Raji (cell line): Measurements from ENCODE around the gene UGT1A3.

Experiments used
- POLR2A ChIP-seq: IDR thresholded peaks from 2 replicates; pipeline ENCODE4 v1.6.1; 2011; ENCODE audit warnings: low read depth, low read length, control low read depth; ENCODE audit not compliant: insufficient read depth

UGT1A3 gene

GRCh38 chr2:233746475-233747282 lies 17.8 kb downstream of the UGT1A3 start:
- TF ChIP-seq POLR2A, result no peak

GRCh38 chr2:233747283-233747544 lies 18.4 kb downstream of the UGT1A3 start:
- TF ChIP-seq POLR2A, result no peak

- TF ChIP-seq POLR2A, result no peak
Observed at GRCh38 chr2:233754872-233755611, 26.2 kb downstream of the UGT1A3 start.

GRCh38 chr2:233756429-233757081 lies 27.7 kb downstream of the UGT1A3 start:
- no peak for TF ChIP-seq POLR2A

GRCh38 chr2:233758141-233758540 lies 29.3 kb downstream of the UGT1A3 start:
- TF ChIP-seq POLR2A, result no peak

- TF ChIP-seq POLR2A, result no peak
Observed at GRCh38 chr2:233758849-233759248, 30.0 kb downstream of the UGT1A3 start.

GRCh38 chr2:233760043-233760442 lies 31.2 kb downstream of the UGT1A3 start, which contains the start of gene UGT1A1:
TSS of gene UGT1A1 (plus strand) at chr2:233760270. CDS start at chr2:233760288, 18 bp downstream.
- TF ChIP-seq POLR2A, result no peak

GRCh38 chr2:233761040-233761769 lies 32.4 kb downstream of the UGT1A3 start:
- TF ChIP-seq POLR2A, result no peak

GRCh38 chr2:233764264-233764663 lies 35.4 kb downstream of the UGT1A3 start:
- TF ChIP-seq POLR2A, result no peak

GRCh38 chr2:233764761-233765160 lies 35.9 kb downstream of the UGT1A3 start:
- TF ChIP-seq POLR2A, result no peak

GRCh38 chr2:233766416-233766815 lies 37.6 kb downstream of the UGT1A3 start:
- TF ChIP-seq POLR2A, result no peak

- TF ChIP-seq POLR2A, result no peak
Observed at GRCh38 chr2:233768076-233768475, 39.2 kb downstream of the UGT1A3 start.

- TF ChIP-seq POLR2A, result no peak
Observed at GRCh38 chr2:233769260-233769659, 40.4 kb downstream of the UGT1A3 start.

GRCh38 chr2:233772153-233772552 lies 43.3 kb downstream of the UGT1A3 start:
- no peak for TF ChIP-seq POLR2A

GRCh38 chr2:233772583-233772982 lies 43.7 kb downstream of the UGT1A3 start:
- no peak for TF ChIP-seq POLR2A

- no peak for TF ChIP-seq POLR2A
Observed at GRCh38 chr2:233773854-233774253, 45.0 kb downstream of the UGT1A3 start.

- TF ChIP-seq POLR2A, result no peak
Observed at GRCh38 chr2:233775414-233775813, 46.6 kb downstream of the UGT1A3 start.
